ENCODE results near the gene HIP1. TPM values are rescaled to one million over a fixed set of nuclear protein-coding genes. Genes with fewer than 3 reads are reported as not detected.

HIP1 gene
- total RNA-seq, 1 donor from 2014 or later, result 7.9 TPM

- Mint-ChIP-seq H3K4me1 (peaks cover 23% of the 10 kb centered on the region), H3K9me3 (peaks cover 13% of the 10 kb centered on the region), H3K4me3 (no peak overlapping the region), H3K27ac (no peak overlapping the region), H3K36me3 (ENCODE audit: low read depth) (peaks cover 8% of the 10 kb centered on the region), H3K27me3 (no peaks in the 10 kb centered on the region)
- ChIA-PET CTCF (no interaction called here), POLR2A (no interaction called here)
- ATAC-seq (ENCODE audit: low read depth) (no peak), DNase-seq (no peak)
- TF ChIP-seq CTCF (IDR thresholded peaks at IDR 0.05), result no peak
- intact Hi-C loops (cut with micrococcal nuclease), result no loop called here
Observed at GRCh38 chr7:75711076-75711475, 27.7 kb downstream of the HIP1 start.

DNA sequence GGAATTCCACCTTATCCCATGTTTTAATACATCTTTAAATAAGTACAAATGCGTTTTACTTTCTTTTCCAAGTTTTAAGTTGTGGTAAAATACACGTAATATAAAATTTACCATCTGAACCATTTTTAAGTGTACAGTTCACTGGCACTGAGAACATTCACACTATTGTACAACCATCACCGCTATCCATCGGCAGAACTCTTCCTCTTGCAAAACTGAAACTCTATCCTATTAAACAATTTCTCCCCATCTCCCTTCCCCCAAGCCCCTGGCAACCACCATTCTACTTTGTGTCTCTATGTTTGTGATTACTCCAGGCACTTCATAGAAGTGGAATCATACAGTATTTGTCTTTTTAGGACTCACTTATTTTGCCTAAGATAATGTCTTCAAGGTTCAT lies 33.8 kb downstream of the HIP1 start:
- no peaks in the 10 kb centered on the region for H3K27me3 Mint-ChIP-seq
- intact Hi-C loops (cut with micrococcal nuclease), result no loop called here
- peaks cover 4% of the 10 kb centered on the region for H3K9me3 Mint-ChIP-seq
- peaks cover 3% of the 10 kb centered on the region for H3K36me3 Mint-ChIP-seq (ENCODE audit: low read depth)
- no peaks in the 10 kb centered on the region for H3K4me1 Mint-ChIP-seq
- ATAC-seq (ENCODE audit: low read depth), result no peak
- ChIA-PET CTCF (no interaction called here), POLR2A (no interaction called here)
- no peak for TF ChIP-seq CTCF (IDR thresholded peaks at IDR 0.05)
- H3K27ac Mint-ChIP-seq, result no peak overlapping the region
- no peak for DNase-seq
- no peak overlapping the region for H3K4me3 Mint-ChIP-seq

- peaks cover 7% of the 10 kb centered on the region for H3K4me1 Mint-ChIP-seq
- TF ChIP-seq CTCF (IDR thresholded peaks at IDR 0.05), result no peak
- H3K27me3 Mint-ChIP-seq, result no peaks in the 10 kb centered on the region
- ChIA-PET CTCF (no interaction called here), POLR2A (interaction anchor here (1.2 kb wide), 1 partner anchor 12 kb away, joined by 4 read pairs; no protein-coding TSS in a partner anchor)
- no peaks in the 10 kb centered on the region for H3K36me3 Mint-ChIP-seq (ENCODE audit: low read depth)
- ATAC-seq (ENCODE audit: low read depth) (no peak), DNase-seq (no peak)
- no peak overlapping the region for H3K27ac Mint-ChIP-seq
- H3K9me3 Mint-ChIP-seq, result no peaks in the 10 kb centered on the region
- intact Hi-C loops (cut with micrococcal nuclease), result no loop called here
- no peak overlapping the region for H3K4me3 Mint-ChIP-seq
Observed at GRCh38 chr7:75702515-75702914, 36.2 kb downstream of the HIP1 start.

GRCh38 chr7:75699993-75700392 lies 38.7 kb downstream of the HIP1 start:
- Mint-ChIP-seq H3K4me3 (no peak overlapping the region), H3K27me3 (no peaks in the 10 kb centered on the region), H3K9me3 (no peaks in the 10 kb centered on the region), H3K36me3 (ENCODE audit: low read depth) (no peaks in the 10 kb centered on the region), H3K27ac (no peak overlapping the region), H3K4me1 (peaks cover 10% of the 10 kb centered on the region)
- ChIA-PET CTCF (no interaction called here), POLR2A (no interaction called here)
- no peak for TF ChIP-seq CTCF (IDR thresholded peaks at IDR 0.05)
- intact Hi-C loops (cut with micrococcal nuclease), result no loop called here
- no peak for ATAC-seq (ENCODE audit: low read depth)
- no peak for DNase-seq

GRCh38 chr7:75698358-75698757 lies 40.4 kb downstream of the HIP1 start:
- Mint-ChIP-seq H3K4me1 (peaks cover 13% of the 10 kb centered on the region), H3K9me3 (no peaks in the 10 kb centered on the region), H3K4me3 (no peak overlapping the region), H3K36me3 (ENCODE audit: low read depth) (no peaks in the 10 kb centered on the region), H3K27ac (no peak overlapping the region), H3K27me3 (no peaks in the 10 kb centered on the region)
- no peak for DNase-seq
- TF ChIP-seq CTCF (IDR thresholded peaks at IDR 0.05), result no peak
- ATAC-seq (ENCODE audit: low read depth), result no peak
- ChIA-PET POLR2A (no interaction called here), CTCF (no interaction called here)
- intact Hi-C loops (cut with micrococcal nuclease), result no loop called here
